RWPE1 (cell line): Measurements from ENCODE around the gene RPS25.
"Not testable (repeated sequence)": the region's sequence is repeated elsewhere in the genome, so short reads cannot be mapped to it uniquely, and the experiment has no call there.

ENCODE experiments used
- CTCF ChIA-PET: fragments of 350-600 bp; sonication (Branson Sonifier 250); formaldehyde crosslinking; extraction: SDS; loops from one replicate; lab custom pipeline; 2021; lab: Yijun Ruan, JAX
- POLR2A ChIA-PET: fragments of 400-600 bp; formaldehyde crosslinking; extraction: SDS; loops from one replicate; lab custom pipeline; 2020; ENCODE audit warnings: antibody characterized with exemption; ENCODE audit not compliant: low non-redundant PET; lab: Yijun Ruan, JAX
- DNase-seq: peaks from one replicate; pipeline ENCODE4 v3.0.0; 2012; ENCODE audit warnings: low spot score
- H3K27ac ChIP-seq: fragments of 450-650 bp; 2 replicates; pipeline ENCODE4 v1.5.1; 2017
- CTCF ChIP-seq: fragments of 450-650 bp; conservative IDR thresholded peaks from 2 replicates; pipeline ENCODE4 v1.5.1; 2017; ENCODE audit warnings: low read depth, mild to moderate bottlenecking

Gene RPS25

GRCh38 chr11:119018074-119018938 lies at the start of gene RPS25, which contains the start of gene TRAPPC4:
Gene RPS25, minus strand, starts transcription at chr11:119018343. Its CDS starts 59 bp downstream, at chr11:119018284.
Gene TRAPPC4, plus strand, starts transcription at chr11:119018766. Its CDS starts 30 bp downstream, at chr11:119018796.
- DNase-seq: peak; percentile 91
- ChIA-PET CTCF (interaction anchor here (0.5 to 1.0 kb wide), 2 partner anchors 12 to 309 kb away, joined by 3 to 4 read pairs; partner anchors contain the start of gene SLC37A4), POLR2A (no interaction called here)
- H3K27ac ChIP-seq: peak within 1 kb of the TSS; percentile 99
- no peak for TF ChIP-seq CTCF

DNA sequence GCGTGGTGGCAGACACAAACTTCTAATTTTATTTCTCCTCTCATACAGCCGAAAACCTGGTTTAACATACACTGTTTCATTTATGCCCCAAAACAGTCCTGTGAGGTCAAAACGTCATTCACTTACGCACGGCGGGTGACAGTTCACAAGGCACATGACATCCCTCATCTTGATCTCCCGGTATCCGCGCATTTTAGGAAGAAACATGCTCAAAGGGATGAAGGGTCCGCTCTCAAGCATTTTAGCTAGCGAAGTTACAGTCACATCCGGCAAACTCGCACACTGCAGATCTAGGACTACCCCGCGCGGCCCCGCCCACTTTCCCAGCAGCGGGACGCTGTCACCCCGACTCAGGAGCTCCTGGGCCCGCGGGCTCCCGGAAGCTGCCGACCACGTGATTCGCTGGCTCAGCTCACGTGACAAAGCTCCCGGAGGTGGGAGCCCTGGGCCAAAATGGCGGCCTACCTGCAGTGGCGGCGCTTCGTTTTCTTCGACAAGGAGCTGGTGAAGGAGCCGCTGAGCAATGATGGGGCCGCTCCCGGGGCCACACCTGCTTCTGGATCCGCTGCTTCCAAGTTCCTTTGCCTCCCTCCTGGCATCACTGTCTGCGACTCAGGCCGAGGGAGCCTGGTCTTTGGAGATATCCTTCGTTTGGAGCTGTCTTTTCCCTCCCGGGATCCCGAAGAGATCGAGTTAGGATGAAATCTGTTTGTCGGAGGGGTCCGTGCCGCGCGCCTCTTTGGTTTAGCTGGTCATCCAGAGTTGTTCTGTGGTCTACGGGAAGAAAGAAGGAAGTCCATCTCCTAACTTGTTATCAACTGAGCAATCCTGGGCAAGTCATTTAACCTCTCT lies 49.5 kb upstream of the RPS25 start, which contains the start of gene VPS11:
Gene VPS11, plus strand, starts transcription at position 448 of the 852 bp plus-strand sequence. Its CDS starts 6 bp downstream, at position 454.
- no peak for TF ChIP-seq CTCF
- DNase-seq: peak; percentile 99
- H3K27ac ChIP-seq: peak within 1 kb of the TSS; percentile 90
- ChIA-PET CTCF (interaction anchor here (0.6 to 0.9 kb wide), 2 partner anchors 11 kb away, joined by 3 to 4 read pairs; no protein-coding TSS in a partner anchor), POLR2A (interaction anchor here (0.6 to 1.2 kb wide), 4 partner anchors 11 to 27 kb away, joined by 3 to 23 read pairs (median 3); partner anchors contain the start of gene HMBS)

DNA sequence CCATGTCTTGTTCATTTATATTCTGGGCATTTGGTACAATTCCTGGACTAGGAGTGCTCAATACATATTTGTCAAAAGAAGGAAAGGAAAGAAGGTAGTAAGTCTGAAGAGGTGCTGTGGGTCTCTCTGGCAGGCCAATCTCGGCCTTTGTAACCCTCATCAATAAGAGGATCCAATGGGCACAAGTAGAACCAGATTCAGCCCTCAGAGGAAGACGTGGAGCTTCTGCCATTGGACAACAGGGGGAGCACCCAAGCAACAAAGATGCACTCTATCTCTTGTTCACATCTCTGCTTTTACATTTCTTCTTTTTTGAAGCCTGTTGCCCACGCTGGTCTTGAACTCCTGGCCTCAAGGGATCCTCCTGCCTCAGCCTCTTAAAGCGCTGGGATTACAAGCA lies 47.2 kb upstream of the RPS25 start:
- DNase-seq: no peak
- no peak overlapping the region for H3K27ac ChIP-seq
- peak; percentile 20; the same call in 1 of the 2 replicates for TF ChIP-seq CTCF
- ChIA-PET CTCF (no interaction called here), POLR2A (no interaction called here)

DNA sequence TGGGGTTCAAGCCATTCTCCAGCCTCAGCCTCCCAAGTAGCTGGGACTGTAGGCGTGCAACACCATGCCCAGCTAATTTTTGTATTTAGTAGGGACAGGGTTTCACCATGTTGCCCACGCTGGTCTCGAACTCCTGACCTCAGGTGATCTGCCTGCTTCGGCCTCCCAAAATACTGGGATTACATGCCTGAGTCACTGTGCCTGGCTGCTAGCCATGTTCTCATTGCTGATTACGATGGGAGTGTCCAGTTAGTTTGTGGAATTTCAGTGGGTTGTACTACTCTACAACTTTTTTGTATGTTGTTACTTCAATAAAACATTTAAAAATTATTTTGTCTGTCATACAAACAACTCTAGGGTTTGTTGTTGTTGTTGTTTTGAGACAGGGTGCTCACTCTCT lies 44.6 kb upstream of the RPS25 start:
- POLR2A ChIA-PET: no interaction called here
- TF ChIP-seq CTCF: no peak
- no peak for DNase-seq
- peak overlapping the region; percentile 57 for H3K27ac ChIP-seq
- CTCF ChIA-PET: no interaction called here

- ChIA-PET CTCF (interaction anchor here (0.6 kb wide), 2 partner anchors 14 to 39 kb away, joined by 3 to 7 read pairs; no protein-coding TSS in a partner anchor), POLR2A (no interaction called here)
- DNase-seq: no peak
- H3K27ac ChIP-seq: no peak overlapping the region
- TF ChIP-seq CTCF: no peak
These were observed 43.1 kb upstream of the RPS25 start for GRCh38 chr11:119061256-119061655.

GRCh38 chr11:119059128-119059527 lies 41.0 kb upstream of the RPS25 start:
- DNase-seq, POLR2A ChIA-PET, H3K27ac ChIP-seq, CTCF ChIA-PET: not testable (repeated sequence)
